MCF 10A (cell line): ENCODE results near the gene OPCML. TPM values are rescaled to one million over a fixed set of nuclear protein-coding genes. Genes with fewer than 3 reads are reported as not detected.

Experiments
- BruUV-seq: library from RNA; stranded (reverse); fragments of 400-500 nt; replicated peaks from 2 replicates; lab custom pipeline; 2021; lab: Mats Ljungman, UMichigan
- CTCF ChIA-PET: fragments of 300-600 bp; sonication (Branson Sonifier 250); formaldehyde crosslinking; extraction: SDS; loops from one replicate; lab custom pipeline; 2021; ENCODE audit warnings: antibody characterized with exemption, inconsistent platforms; lab: Yijun Ruan, JAX
- POLR2A ChIA-PET: fragments of 300-600, 350-650 bp; sonication (Branson Sonifier 250); formaldehyde crosslinking; extraction: SDS; loops from one replicate; lab custom pipeline; 2020; ENCODE audit warnings: antibody characterized with exemption, inconsistent platforms; lab: Yijun Ruan, JAX
- DNase-seq: peaks from one replicate; pipeline ENCODE4 v3.0.0-alpha.2; 2018; ENCODE audit not compliant: unreplicated experiment
- H3K27ac Mint-ChIP-seq: one replicate; pipeline ENCODE4 v1.8.0; 2022; ENCODE audit warnings: mild to moderate bottlenecking, low read depth, mixed read lengths; ENCODE audit not compliant: unreplicated experiment
- H3K27me3 Mint-ChIP-seq: one replicate; pipeline ENCODE4 v1.8.0; 2022; ENCODE audit warnings: mixed read lengths; ENCODE audit not compliant: insufficient read depth, unreplicated experiment
- H3K36me3 Mint-ChIP-seq: one replicate; pipeline ENCODE4 v1.8.0; 2022; ENCODE audit warnings: mild to moderate bottlenecking, moderate library complexity, mixed read lengths; ENCODE audit not compliant: insufficient read depth, unreplicated experiment
- H3K4me1 Mint-ChIP-seq: one replicate; pipeline ENCODE4 v1.8.0; 2022; ENCODE audit warnings: mixed read lengths; ENCODE audit not compliant: insufficient read depth, unreplicated experiment
- H3K4me3 Mint-ChIP-seq: one replicate; pipeline ENCODE4 v1.8.0; 2022; ENCODE audit warnings: mild to moderate bottlenecking, moderate library complexity, mixed read lengths; ENCODE audit not compliant: unreplicated experiment
- H3K9me3 Mint-ChIP-seq: one replicate; pipeline ENCODE4 v1.8.0; 2022; ENCODE audit warnings: mixed read lengths; ENCODE audit not compliant: unreplicated experiment
- intact Hi-C: fragments of 100-400 bp; cut with micrococcal nuclease; formaldehyde crosslinking; loops from 2 replicates; pipeline ENCODE4 v1.14.1; 2022
- total RNA-seq: library from RNA; stranded (reverse); gene quantifications from 2 replicates; pipeline ENCODE4 v1.2.3, GENCODE V29; 2022
- TF ChIP-seq, protein P1 (sequence below): fragments of 200-600 bp; IDR thresholded peaks from one replicate; pipeline ENCODE4 v1.8.0; 2022; ENCODE audit warnings: antibody characterized with exemption, mild to moderate bottlenecking; ENCODE audit not compliant: unreplicated experiment

The OPCML gene
- total RNA-seq, 1 experiment from 2014 or later = not detected

GRCh38 chr11:132935383-132935782, 596.9 kb downstream of the OPCML start:
- ChIA-PET CTCF (no interaction called here), POLR2A (no interaction called here)

DNA sequence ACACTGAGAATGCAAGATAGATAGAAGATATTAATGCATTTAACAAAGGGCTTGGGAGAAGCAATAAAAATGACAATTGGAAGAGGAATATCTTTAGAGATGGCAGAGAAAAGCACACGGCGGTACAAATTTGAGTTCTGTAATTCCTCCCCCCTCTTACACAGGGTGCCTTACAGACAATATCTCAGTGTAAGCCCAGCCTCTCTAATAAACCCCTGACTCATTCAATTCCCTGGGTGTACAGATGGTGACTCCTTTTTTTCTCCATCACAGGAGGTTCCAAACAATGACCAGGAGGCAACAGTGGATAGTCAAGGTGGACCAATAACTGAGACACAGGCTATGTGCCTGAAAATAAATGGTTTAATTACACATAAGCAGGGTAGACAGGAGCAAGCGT, 598.6 kb downstream of the OPCML start:
- no TSS peak for BruUV-seq
- H3K4me1 Mint-ChIP-seq = no peaks in the 10 kb centered on the region
- no peak for DNase-seq
- H3K27me3 Mint-ChIP-seq = no peaks in the 10 kb centered on the region
- no peak overlapping the region for H3K4me3 Mint-ChIP-seq
- no peaks in the 10 kb centered on the region for H3K36me3 Mint-ChIP-seq
- TF ChIP-seq, protein P1, sequence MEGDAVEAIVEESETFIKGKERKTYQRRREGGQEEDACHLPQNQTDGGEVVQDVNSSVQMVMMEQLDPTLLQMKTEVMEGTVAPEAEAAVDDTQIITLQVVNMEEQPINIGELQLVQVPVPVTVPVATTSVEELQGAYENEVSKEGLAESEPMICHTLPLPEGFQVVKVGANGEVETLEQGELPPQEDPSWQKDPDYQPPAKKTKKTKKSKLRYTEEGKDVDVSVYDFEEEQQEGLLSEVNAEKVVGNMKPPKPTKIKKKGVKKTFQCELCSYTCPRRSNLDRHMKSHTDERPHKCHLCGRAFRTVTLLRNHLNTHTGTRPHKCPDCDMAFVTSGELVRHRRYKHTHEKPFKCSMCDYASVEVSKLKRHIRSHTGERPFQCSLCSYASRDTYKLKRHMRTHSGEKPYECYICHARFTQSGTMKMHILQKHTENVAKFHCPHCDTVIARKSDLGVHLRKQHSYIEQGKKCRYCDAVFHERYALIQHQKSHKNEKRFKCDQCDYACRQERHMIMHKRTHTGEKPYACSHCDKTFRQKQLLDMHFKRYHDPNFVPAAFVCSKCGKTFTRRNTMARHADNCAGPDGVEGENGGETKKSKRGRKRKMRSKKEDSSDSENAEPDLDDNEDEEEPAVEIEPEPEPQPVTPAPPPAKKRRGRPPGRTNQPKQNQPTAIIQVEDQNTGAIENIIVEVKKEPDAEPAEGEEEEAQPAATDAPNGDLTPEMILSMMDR = no peak
- POLR2A ChIA-PET = no interaction called here
- CTCF ChIA-PET = no interaction called here
- intact Hi-C loops = no loop called here
- H3K9me3 Mint-ChIP-seq = peaks cover 43% of the 10 kb centered on the region
- no peak overlapping the region for H3K27ac Mint-ChIP-seq

More at GRCh38 chr11:132935383-132935782, 596.9 kb downstream of the OPCML start:
- intact Hi-C loops = no loop called here
- H3K27ac Mint-ChIP-seq = no peak overlapping the region
- no peaks in the 10 kb centered on the region for H3K4me1 Mint-ChIP-seq
- no peak for DNase-seq
- no peaks in the 10 kb centered on the region for H3K27me3 Mint-ChIP-seq
- TF ChIP-seq, protein P1 = no peak
- no peak overlapping the region for H3K4me3 Mint-ChIP-seq
- H3K9me3 Mint-ChIP-seq = peaks cover 34% of the 10 kb centered on the region
- no TSS peak for BruUV-seq
- no peaks in the 10 kb centered on the region for H3K36me3 Mint-ChIP-seq

DNA sequence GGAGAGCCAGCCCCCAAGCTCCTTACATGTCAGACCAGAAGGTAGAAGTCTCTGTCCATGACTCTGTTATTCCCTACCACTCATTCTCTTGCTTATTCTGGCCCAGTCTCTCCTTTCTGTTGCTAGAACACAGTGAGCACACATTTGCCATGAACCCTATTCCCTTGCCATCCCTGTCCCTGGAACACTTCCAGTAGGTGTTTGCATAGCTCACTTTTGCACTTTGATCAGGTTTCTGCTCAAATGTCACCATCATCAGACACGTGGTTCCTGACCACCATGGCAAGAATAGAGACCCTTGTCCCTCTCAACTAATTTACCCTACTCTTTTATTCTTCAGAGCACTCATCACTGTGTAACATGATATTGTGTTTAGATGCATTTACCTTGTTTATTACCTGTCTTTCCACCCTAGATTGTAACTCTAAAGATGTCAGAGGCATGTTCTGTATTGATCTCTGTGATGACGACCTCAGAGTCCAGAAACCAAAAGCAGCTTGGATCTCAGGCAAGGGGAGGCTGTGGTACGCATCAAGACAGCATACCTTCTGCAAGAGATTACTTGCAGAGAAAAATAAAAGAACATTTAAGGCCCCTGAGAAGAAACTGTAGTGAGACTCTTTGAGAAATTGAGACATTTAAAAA, 606.4 kb downstream of the OPCML start:
- Mint-ChIP-seq H3K4me1 (no peaks in the 10 kb centered on the region), H3K36me3 (no peaks in the 10 kb centered on the region), H3K27ac (no peak overlapping the region), H3K4me3 (no peak overlapping the region), H3K27me3 (no peaks in the 10 kb centered on the region), H3K9me3 (peaks cover 52% of the 10 kb centered on the region)
- ChIA-PET POLR2A (no interaction called here), CTCF (interaction anchor here (0.6 to 1.3 kb wide), 4 partner anchors 14 to 585 kb away, joined by 3 to 4 read pairs (median 3); no protein-coding TSS in a partner anchor)
- BruUV-seq = no TSS peak
- DNase-seq = no peak
- intact Hi-C loops = no loop called here
- TF ChIP-seq, protein P1 = no peak

- intact Hi-C loops = no loop called here
- peaks cover 59% of the 10 kb centered on the region for H3K9me3 Mint-ChIP-seq
- H3K4me1 Mint-ChIP-seq = no peaks in the 10 kb centered on the region
- no peak for DNase-seq
- no peaks in the 10 kb centered on the region for H3K27me3 Mint-ChIP-seq
- ChIA-PET CTCF (no interaction called here), POLR2A (no interaction called here)
- TF ChIP-seq, protein P1 = no peak
- H3K4me3 Mint-ChIP-seq = no peak overlapping the region
- no peaks in the 10 kb centered on the region for H3K36me3 Mint-ChIP-seq
- BruUV-seq = no TSS peak
- H3K27ac Mint-ChIP-seq = no peak overlapping the region
Measured at GRCh38 chr11:132921597-132921996, 610.7 kb downstream of the OPCML start.
